Activated CD8-positive, alpha-beta memory T cell treated with anti-CD3 and anti-CD28 coated beads for 36 hours (primary cell): ENCODE data around the gene ZSCAN26. TPM values are rescaled to one million over a fixed set of nuclear protein-coding genes. Genes with fewer than 3 reads are reported as not detected.
"Not testable (repeated sequence)": the region's sequence is repeated elsewhere in the genome, so short reads cannot be mapped to it uniquely, and the experiment has no call there.

Experiments
- CTCF ChIA-PET: fragments of 350-600 bp; sonication (Branson Sonifier 250); formaldehyde crosslinking; loops from one replicate; lab custom pipeline; 2021; ENCODE audit warnings: antibody characterized with exemption; lab: Charles Lee
- POLR2A ChIA-PET: fragments of 350-600 bp; sonication (Branson Sonifier 250); formaldehyde crosslinking; loops from one replicate; lab custom pipeline; 2021; ENCODE audit warnings: antibody characterized with exemption; lab: Charles Lee
- total RNA-seq, 2 experiments: library from RNA; stranded (reverse); gene quantifications; one replicate each; pipeline ENCODE4 v1.2.3, GENCODE V29; 2021

ZSCAN26 gene
- total RNA-seq, 2 experiments from 2014 or later: 5.2 to 5.4 TPM

- ChIA-PET CTCF (no interaction called here), POLR2A (no interaction called here)
Measured at GRCh38 chr6:28296520-28297060, 29.6 kb downstream of the ZSCAN26 start.

- CTCF ChIA-PET: no interaction called here
- POLR2A ChIA-PET: interaction anchor here (0.6 kb wide), 1 partner anchor 1558 kb away, joined by 3 read pairs; no protein-coding TSS in a partner anchor
Measured at GRCh38 chr6:28303570-28303969, 36.6 kb downstream of the ZSCAN26 start.

- POLR2A ChIA-PET, CTCF ChIA-PET: not testable (repeated sequence)
Measured at GRCh38 chr6:28306363-28306762, 39.4 kb downstream of the ZSCAN26 start.

GRCh38 chr6:28311139-28311823 lies 44.3 kb downstream of the ZSCAN26 start:
- ChIA-PET CTCF (no interaction called here), POLR2A (no interaction called here)

- ChIA-PET POLR2A (no interaction called here), CTCF (no interaction called here)
Measured at GRCh38 chr6:28312939-28313338, 46.0 kb downstream of the ZSCAN26 start.

GRCh38 chr6:28315628-28316027 lies 48.7 kb downstream of the ZSCAN26 start:
- CTCF ChIA-PET: no interaction called here
- POLR2A ChIA-PET: no interaction called here

GRCh38 chr6:28317866-28318265 lies 50.9 kb downstream of the ZSCAN26 start:
- POLR2A ChIA-PET, CTCF ChIA-PET: not testable (repeated sequence)

GRCh38 chr6:28322661-28323060 lies 55.7 kb downstream of the ZSCAN26 start:
- ChIA-PET CTCF (no interaction called here), POLR2A (no interaction called here)

- ChIA-PET CTCF (no interaction called here), POLR2A (no interaction called here)
Measured at GRCh38 chr6:28323813-28324424, 57.0 kb downstream of the ZSCAN26 start.

- ChIA-PET POLR2A (no interaction called here), CTCF (no interaction called here)
Measured at GRCh38 chr6:28326371-28326948, 59.5 kb downstream of the ZSCAN26 start.

Other genes with a start within 250 kb of the ZSCAN26 start
- gene ZNF165, start 186.6 kb upstream of the ZSCAN26 start, total RNA-seq: 1 to 10 TPM; 1.7 to 2.2 TPM
- gene ZSCAN16, start 142.5 kb upstream of the ZSCAN26 start, total RNA-seq: 1 to 10 TPM; 3.2 to 4.5 TPM
- gene ZKSCAN8, start 125.3 kb upstream of the ZSCAN26 start, total RNA-seq: 10 to 100 TPM; 14.3 to 14.5 TPM
- gene ZSCAN9, start 41.9 kb upstream of the ZSCAN26 start, total RNA-seq: 1 to 10 TPM; 5.8 to 7.3 TPM
- gene ZKSCAN4, start 14.9 kb upstream of the ZSCAN26 start, total RNA-seq: 1 to 10 TPM; 4.4 to 4.5 TPM
- gene NKAPL, start 7.8 kb upstream of the ZSCAN26 start, total RNA-seq: under 1 TPM; 0.30 to 0.40 TPM
- gene PGBD1, start 14.4 kb downstream of the ZSCAN26 start, total RNA-seq: 1 to 10 TPM; 4.1 TPM
- 1 to 10 TPM in 1 of 2 experiments, under 1 TPM in 1; 0.61 to 1.5 TPM for gene ZSCAN31, start 69.0 kb downstream of the ZSCAN26 start, total RNA-seq
- gene ZKSCAN3, start 82.8 kb downstream of the ZSCAN26 start, total RNA-seq: 1 to 10 TPM; 2.8 to 2.9 TPM
- 1 to 10 TPM; 5.0 to 5.3 TPM for gene ZSCAN12, start 132.6 kb downstream of the ZSCAN26 start, total RNA-seq
- gene ZSCAN23, start 176.3 kb downstream of the ZSCAN26 start, total RNA-seq: 1 to 10 TPM; 1.3 TPM
- gene GPX6, start 248.7 kb downstream of the ZSCAN26 start, total RNA-seq: not detected